H9 (cell line): ENCODE measurements around the gene TRIM9. TPM values are rescaled to one million over a fixed set of nuclear protein-coding genes. Genes with fewer than 3 reads are reported as not detected.

ENCODE experiments used
- DNase-seq: peaks from one replicate; pipeline ENCODE4 v3.0.0-alpha.2; 2017
- H2AFZ ChIP-seq: one replicate; pipeline ENCODE4 v1.6.1; 2013; ENCODE audit warnings: mild to moderate bottlenecking, low read length, control low read depth, moderate library complexity
- H2AK5ac ChIP-seq: 2 replicates; pipeline ENCODE4 v1.6.1; 2013; ENCODE audit warnings: low read length, control low read depth, mixed read lengths; ENCODE audit not compliant: insufficient read length
- H2BK120ac ChIP-seq: one replicate; pipeline ENCODE4 v1.6.1; 2013; ENCODE audit warnings: low read depth, mild to moderate bottlenecking, low read length, control low read depth, inconsistent platforms; ENCODE audit not compliant: poor library complexity, severe bottlenecking
- H2BK12ac ChIP-seq: 2 replicates; pipeline ENCODE4 v1.6.1; 2013; ENCODE audit warnings: low read length, control low read depth, mixed read lengths, low read depth; ENCODE audit not compliant: insufficient read length
- H2BK15ac ChIP-seq: 2 replicates; pipeline ENCODE4 v1.6.1; 2013; ENCODE audit warnings: low read depth, low read length, control low read depth
- H2BK20ac ChIP-seq: one replicate; pipeline ENCODE4 v1.6.1; 2013; ENCODE audit warnings: low read depth, mild to moderate bottlenecking, low read length, control low read depth, inconsistent platforms; ENCODE audit not compliant: poor library complexity, severe bottlenecking
- H2BK5ac ChIP-seq: 2 replicates; pipeline ENCODE4 v1.6.1; 2013; ENCODE audit warnings: low read length, control low read depth, mixed read lengths; ENCODE audit not compliant: insufficient read length
- H3K14ac ChIP-seq: 2 replicates; pipeline ENCODE4 v1.6.1; 2013; ENCODE audit warnings: low read length, control low read depth; ENCODE audit not compliant: insufficient read depth
- H3K18ac ChIP-seq: 2 replicates; pipeline ENCODE4 v1.6.1; 2013; ENCODE audit warnings: low read depth, mild to moderate bottlenecking, mixed read lengths, low read length, control low read depth; ENCODE audit not compliant: insufficient read length
- H3K23ac ChIP-seq: 2 replicates; pipeline ENCODE4 v1.6.1; 2013; ENCODE audit warnings: low read length, control low read depth, mixed read lengths, low read depth; ENCODE audit not compliant: insufficient read length
- H3K23me2 ChIP-seq: 2 replicates; pipeline ENCODE4 v1.6.1; 2013; ENCODE audit warnings: low read depth, mild to moderate bottlenecking, mixed read lengths, low read length, control low read depth; ENCODE audit not compliant: insufficient read length, poor library complexity, severe bottlenecking
- H3K27ac ChIP-seq: 2 replicates; pipeline ENCODE4 v1.5.1; 2013; ENCODE audit warnings: low read length, control low read depth, mixed read lengths, low read depth; ENCODE audit not compliant: insufficient read length
- H3K27me3 ChIP-seq: 2 replicates; pipeline ENCODE4 v1.6.1; 2013; ENCODE audit warnings: low read length, control low read depth, inconsistent platforms; ENCODE audit not compliant: insufficient read depth
- H3K4ac ChIP-seq: 2 replicates; pipeline ENCODE4 v1.6.1; 2013; ENCODE audit warnings: low read depth, mild to moderate bottlenecking, control low read depth, inconsistent platforms, low read length, moderate library complexity
- H3K4me1 ChIP-seq: 2 replicates; pipeline ENCODE4 v1.6.1; 2013; ENCODE audit warnings: low read length, control low read depth, inconsistent platforms; ENCODE audit not compliant: insufficient read depth
- H3K4me2 ChIP-seq: 2 replicates; pipeline ENCODE4 v1.6.1; 2013; ENCODE audit warnings: low read length, control low read depth, mixed read lengths; ENCODE audit not compliant: insufficient read length, insufficient read depth
- H3K56ac ChIP-seq: 2 replicates; pipeline ENCODE4 v1.6.1; 2013; ENCODE audit warnings: low read depth, mild to moderate bottlenecking, mixed read lengths, low read length, control low read depth; ENCODE audit not compliant: insufficient read length
- H3K79me1 ChIP-seq: 2 replicates; pipeline ENCODE4 v1.6.1; 2013; ENCODE audit warnings: low read depth, mild to moderate bottlenecking, moderate library complexity, low read length, control low read depth, inconsistent platforms; ENCODE audit not compliant: insufficient read depth, poor library complexity, severe bottlenecking
- H3K79me2 ChIP-seq: 2 replicates; pipeline ENCODE4 v1.6.1; 2013; ENCODE audit warnings: low read length, control low read depth, inconsistent platforms; ENCODE audit not compliant: insufficient read depth
- H3K9ac ChIP-seq: 2 replicates; pipeline ENCODE4 v1.6.1; 2013; ENCODE audit warnings: low read length, control low read depth, mixed read lengths; ENCODE audit not compliant: insufficient read length; ENCODE audit errors: extremely low read depth
- H3K9me3 ChIP-seq: one replicate; pipeline ENCODE4 v1.6.1; 2013; ENCODE audit warnings: low read depth, low read length, inconsistent platforms; ENCODE audit not compliant: control insufficient read depth
- H3T11ph ChIP-seq: one replicate; pipeline ENCODE4 v1.6.1; 2013; ENCODE audit warnings: mild to moderate bottlenecking, low read length, control low read depth, inconsistent platforms
- H4K20me1 ChIP-seq: one replicate; pipeline ENCODE4 v1.6.1; 2013; ENCODE audit not compliant: control insufficient read depth, insufficient read length, insufficient read depth
- H4K5ac ChIP-seq: 2 replicates; pipeline ENCODE4 v1.6.1; 2013; ENCODE audit warnings: low read depth, mild to moderate bottlenecking, mixed read lengths, low read length, control low read depth; ENCODE audit not compliant: insufficient read length
- H4K8ac ChIP-seq: replicated peaks from 2 replicates; pipeline ENCODE4 v1.6.1; 2013; ENCODE audit warnings: low read length, control low read depth, mixed read lengths, low read depth; ENCODE audit not compliant: insufficient read length
- H4K91ac ChIP-seq: 2 replicates; pipeline ENCODE4 v1.6.1; 2013; ENCODE audit warnings: low read depth, mild to moderate bottlenecking, moderate library complexity, mixed read lengths, low read length, control low read depth; ENCODE audit not compliant: insufficient read length
- H3K27ac Mint-ChIP-seq, 3 experiments: 2 replicates in 2 of 3; 3 replicates in 1 of 3; pipeline ENCODE4 v1.8.0; 2020 to 2021; ENCODE audit warnings: mixed read lengths in 3 of 3, mild to moderate bottlenecking in 1 of 3, moderate library complexity in 1 of 3
- H3K27me3 Mint-ChIP-seq: 2 replicates; pipeline ENCODE4 v1.8.0; 2021; ENCODE audit warnings: low read depth, mild to moderate bottlenecking, moderate library complexity, mixed read lengths
- H3K36me3 Mint-ChIP-seq, 3 experiments: 2 replicates in 2 of 3; 3 replicates in 1 of 3; pipeline ENCODE4 v1.8.0; 2020 to 2021; ENCODE audit warnings: low read depth in 3 of 3, mixed read lengths in 3 of 3; ENCODE audit not compliant: insufficient read depth in 1 of 3
- H3K4me1 Mint-ChIP-seq, 2 experiments: 2 replicates each; pipeline ENCODE4 v1.8.0; 2020; ENCODE audit warnings: mixed read lengths in 2 of 2
- H3K4me3 Mint-ChIP-seq, 2 experiments: 2 replicates in 1 of 2; 3 replicates in 1 of 2; pipeline ENCODE4 v1.8.0; 2020 to 2021; ENCODE audit warnings: mild to moderate bottlenecking in 2 of 2, mixed read lengths in 2 of 2, moderate library complexity in 1 of 2
- H3K9me3 Mint-ChIP-seq, 2 experiments: 2 replicates in 1 of 2; 3 replicates in 1 of 2; pipeline ENCODE4 v1.8.0; 2020; ENCODE audit warnings: mild to moderate bottlenecking in 2 of 2, mixed read lengths in 2 of 2, moderate library complexity in 1 of 2
- CTCF ChIP-seq: fragments of 200-600 bp; sonication (generic); conservative IDR thresholded peaks from 3 replicates; pipeline ENCODE4 v1.8.0; 2021; ENCODE audit warnings: antibody characterized with exemption, mild to moderate bottlenecking
- WGBS: extraction: QIAGEN DNeasy Blood & Tissue Kit; methylation state at CpG from one replicate; pipeline ENCODE4 v1.1.7; 2013; ENCODE audit warnings: missing lambda C conversion rate, low lambda C conversion rate, mixed read lengths; ENCODE audit not compliant: insufficient read length; ENCODE audit errors: extremely low coverage; 5-methylcytosine and 5-hydroxymethylcytosine counted together
- total RNA-seq: library from RNA; stranded (reverse); gene quantifications from 2 replicates; pipeline ENCODE4 v1.2.1, GENCODE V29; 2021

TRIM9 gene
- total RNA-seq, 1 experiment from 2014 or later: 0.98 TPM

GRCh38 chr14:51023964-51024363 is 70.9 kb downstream of the TRIM9 start:
- Mint-ChIP-seq H3K4me1 (peaks cover 0 to 5% of the 10 kb centered on the region in 2 experiments; a peak in 1 of 4 replicates), H3K9me3 (no peaks in the 10 kb centered on the region), H3K27ac (peak overlapping the region in 1 of 3 experiments; percentile 20; a peak in 2 of 7 replicates), H3K27me3 (no peaks in the 10 kb centered on the region), H3K36me3 (no peaks in the 10 kb centered on the region; a peak in 1 of 7 replicates), H3K4me3 (no peak overlapping the region)
- Histone ChIP-seq H3K18ac (no peak overlapping the region), H4K5ac (no peak overlapping the region), H2AK5ac (no peak overlapping the region), H3K27me3 (no peaks in the 10 kb centered on the region), H3K9ac (no peak overlapping the region), H3K27ac (no peak overlapping the region), H3T11ph (no peak overlapping the region), H3K79me1 (no peaks in the 10 kb centered on the region), H3K56ac (no peak overlapping the region), H3K14ac (no peak overlapping the region), H3K4me2 (no peak overlapping the region), H3K9me3 (no peaks in the 10 kb centered on the region), H2BK5ac (no peak overlapping the region), H2BK120ac (no peak overlapping the region), H2AFZ (no peak overlapping the region), H2BK20ac (no peak overlapping the region), H3K23ac (no peak overlapping the region), H2BK15ac (no peak overlapping the region), H4K20me1 (no peaks in the 10 kb centered on the region), H4K8ac (no peak overlapping the region), H3K4me1 (no peaks in the 10 kb centered on the region), H3K4ac (no peak overlapping the region), H3K79me2 (no peaks in the 10 kb centered on the region), H4K91ac (no peak overlapping the region), H3K23me2 (no peaks in the 10 kb centered on the region), H2BK12ac (no peak overlapping the region)
- DNase-seq: no peak
- TF ChIP-seq CTCF: no peak
- no CpG with 5 or more reads among the region's 3 CpGs for WGBS
